Measurements from ENCODE around the gene CLEC4C. TPM values are rescaled to one million over a fixed set of nuclear protein-coding genes. Genes with fewer than 3 reads are reported as not detected.

The CLEC4C gene
- total and polyA plus RNA-seq, 2 donors (not counting 1 experiment from before 2014, with no cell fraction given): 0.39 to 1.4 TPM

GRCh38 chr12:7681535-7681934 is 65.6 kb downstream of the CLEC4C start:
- no peak overlapping the region for H3K9ac ChIP-seq (ENCODE audit: low read length)
- ChIA-PET POLR2A (no interaction called here), CTCF (no interaction called here)
- WGBS (ENCODE audit: insufficient coverage): 100% methylated on average over 1 of the region's 2 CpGs
- H2AFZ ChIP-seq (ENCODE audit: insufficient read depth, low read depth, low read length, poor library complexity, severe bottlenecking): no peak overlapping the region
- Mint-ChIP-seq H3K27ac (no peak overlapping the region), H3K4me1 (peaks cover 8% of the 10 kb centered on the region), H3K27me3 (peaks cover 6% of the 10 kb centered on the region), H3K4me3 (no peak overlapping the region), H3K9me3 (ENCODE audit: insufficient read depth) (no peaks in the 10 kb centered on the region)
- peaks cover 4 to 5% of the 10 kb centered on the region in 2 donors for H3K4me1 ChIP-seq (ENCODE audit: control insufficient read depth in 2 of 2, insufficient read depth in 2 of 2, low read length in 2 of 2)
- H3K36me3 ChIP-seq (replicated peaks in 1 of 2; ENCODE audit: control extremely low read depth in 1 of 2, control insufficient read depth in 1 of 2, extremely low read depth in 1 of 2, insufficient read depth in 2 of 2, low read length in 1 of 2): no peaks in the 10 kb centered on the region
- DNase-seq (no peak), ATAC-seq (ENCODE audit: low read depth) (no peak)
- no peak overlapping the region for H3K4me2 ChIP-seq (replicated peaks; ENCODE audit: low read depth, low read length, poor library complexity, severe bottlenecking)
- no peaks in the 10 kb centered on the region for H3K9me3 ChIP-seq (ENCODE audit: control extremely low read depth in 1 of 3, control insufficient read depth in 2 of 3, insufficient read depth in 1 of 3, low read length in 2 of 3)
- H4K20me1 ChIP-seq (ENCODE audit: control insufficient read depth, insufficient read depth, low read length, poor library complexity, severe bottlenecking): no peaks in the 10 kb centered on the region
- no peak for TF ChIP-seq EZH2 (IDR thresholded peaks at IDR 0.05; ENCODE audit: borderline replicate concordance, insufficient read depth, low read depth, low read length, poor library complexity, severe bottlenecking)
- TF ChIP-seq, protein P1, sequence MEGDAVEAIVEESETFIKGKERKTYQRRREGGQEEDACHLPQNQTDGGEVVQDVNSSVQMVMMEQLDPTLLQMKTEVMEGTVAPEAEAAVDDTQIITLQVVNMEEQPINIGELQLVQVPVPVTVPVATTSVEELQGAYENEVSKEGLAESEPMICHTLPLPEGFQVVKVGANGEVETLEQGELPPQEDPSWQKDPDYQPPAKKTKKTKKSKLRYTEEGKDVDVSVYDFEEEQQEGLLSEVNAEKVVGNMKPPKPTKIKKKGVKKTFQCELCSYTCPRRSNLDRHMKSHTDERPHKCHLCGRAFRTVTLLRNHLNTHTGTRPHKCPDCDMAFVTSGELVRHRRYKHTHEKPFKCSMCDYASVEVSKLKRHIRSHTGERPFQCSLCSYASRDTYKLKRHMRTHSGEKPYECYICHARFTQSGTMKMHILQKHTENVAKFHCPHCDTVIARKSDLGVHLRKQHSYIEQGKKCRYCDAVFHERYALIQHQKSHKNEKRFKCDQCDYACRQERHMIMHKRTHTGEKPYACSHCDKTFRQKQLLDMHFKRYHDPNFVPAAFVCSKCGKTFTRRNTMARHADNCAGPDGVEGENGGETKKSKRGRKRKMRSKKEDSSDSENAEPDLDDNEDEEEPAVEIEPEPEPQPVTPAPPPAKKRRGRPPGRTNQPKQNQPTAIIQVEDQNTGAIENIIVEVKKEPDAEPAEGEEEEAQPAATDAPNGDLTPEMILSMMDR (IDR thresholded peaks at IDR 0.05): no peak
- intact Hi-C loops (cut with micrococcal nuclease): no loop called here
- H3K79me2 ChIP-seq (ENCODE audit: control insufficient read depth, insufficient read depth, low read length): no peaks in the 10 kb centered on the region
- no peak overlapping the region for H3K27ac ChIP-seq (ENCODE audit: low read length in 2 of 2)
- H3K27me3 ChIP-seq (replicated peaks in 1 of 4; ENCODE audit: control extremely low read depth in 1 of 4, control insufficient read depth in 3 of 4, insufficient read depth in 4 of 4, low read length in 3 of 4): no peaks in the 10 kb centered on the region
- no peak overlapping the region for H3K4me3 ChIP-seq (ENCODE audit: control extremely low read depth in 1 of 5, extremely low read depth in 1 of 5, insufficient read depth in 1 of 5, low read depth in 2 of 5, low read length in 4 of 5)

Small RNA genes lying within 50 kb of the gene (small RNA-seq; reads per million reads assigned to genes)
- not detected for gene RF00019 (ENCODE audit: insufficient read length, low read depth, low replicate concordance)

Other genes starting within 250 kb of the CLEC4C start
- gene CD163, start 243.6 kb downstream of the CLEC4C start, total RNA-seq: 1.1 and 2.2 TPM in 2 replicates
- gene CD163, start 243.6 kb downstream of the CLEC4C start, polyA plus RNA-seq: 0.39 and 1.8 TPM in 2 replicates
- gene APOBEC1, start 81.5 kb downstream of the CLEC4C start, total RNA-seq: not detected in 2 replicates
- gene APOBEC1, start 81.5 kb downstream of the CLEC4C start, polyA plus RNA-seq: not detected in 2 replicates
- not detected in 2 replicates for gene GDF3, start 51.6 kb downstream of the CLEC4C start, total RNA-seq
- gene GDF3, start 51.6 kb downstream of the CLEC4C start, polyA plus RNA-seq: not detected in 2 replicates
- not detected in 2 replicates for gene DPPA3, start 35.9 kb downstream of the CLEC4C start, total RNA-seq
- gene DPPA3, start 35.9 kb downstream of the CLEC4C start, polyA plus RNA-seq: not detected in 2 replicates
- not detected in 2 replicates for gene NANOGNB, start 17.8 kb upstream of the CLEC4C start, total RNA-seq
- gene NANOGNB, start 17.8 kb upstream of the CLEC4C start, polyA plus RNA-seq: not detected in 2 replicates
- gene NANOG, start 42.0 kb upstream of the CLEC4C start, total RNA-seq: not detected in 2 replicates
- gene NANOG, start 42.0 kb upstream of the CLEC4C start, polyA plus RNA-seq: not detected in 2 replicates
- 4.0 and 4.7 TPM in 2 replicates for gene SLC2A14, start 125.5 kb upstream of the CLEC4C start, total RNA-seq
- gene SLC2A14, start 125.5 kb upstream of the CLEC4C start, polyA plus RNA-seq: 2.5 and 8.5 TPM in 2 replicates
- 209 and 215 TPM in 2 replicates for gene SLC2A3, start 188.8 kb upstream of the CLEC4C start, total RNA-seq
- gene SLC2A3, start 188.8 kb upstream of the CLEC4C start, polyA plus RNA-seq: 284 and 440 TPM in 2 replicates

All from B cell (primary cell).